ENCODE results near the gene THBS3.

The THBS3 gene

DNA sequence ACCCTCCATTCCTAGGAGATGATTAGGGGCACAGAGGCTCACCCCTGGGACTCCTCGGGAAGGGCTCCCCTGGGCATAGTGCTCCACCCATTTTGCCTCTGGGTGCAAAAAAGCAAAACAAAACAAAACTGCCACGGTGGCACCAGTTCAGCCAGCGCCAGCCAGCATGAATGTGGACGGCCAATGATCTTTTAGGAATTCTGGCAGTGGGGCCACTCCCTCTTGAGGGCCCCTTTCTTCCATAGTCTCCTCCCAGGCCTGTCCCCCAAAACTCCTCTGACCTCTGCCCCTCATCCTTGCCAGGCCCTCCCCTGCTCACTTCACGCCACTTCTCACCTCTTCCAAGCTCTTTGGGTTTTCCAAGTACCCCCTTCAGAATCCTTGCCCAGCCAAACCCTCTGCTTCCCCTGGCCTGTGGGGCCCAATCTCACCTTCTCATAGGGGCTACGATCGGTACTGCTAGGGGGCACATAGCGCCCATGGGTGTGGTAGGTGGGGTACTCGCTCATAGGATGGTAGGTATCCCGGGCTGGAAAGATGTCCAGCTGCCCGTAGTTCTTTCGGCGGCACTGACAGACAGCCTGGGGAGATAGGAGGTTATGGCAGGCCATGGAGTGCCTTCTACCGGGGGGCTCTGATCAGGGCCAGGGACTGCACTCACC, 20.8 kb downstream of the THBS3 start:
- DNase-seq: no peak

DNA sequence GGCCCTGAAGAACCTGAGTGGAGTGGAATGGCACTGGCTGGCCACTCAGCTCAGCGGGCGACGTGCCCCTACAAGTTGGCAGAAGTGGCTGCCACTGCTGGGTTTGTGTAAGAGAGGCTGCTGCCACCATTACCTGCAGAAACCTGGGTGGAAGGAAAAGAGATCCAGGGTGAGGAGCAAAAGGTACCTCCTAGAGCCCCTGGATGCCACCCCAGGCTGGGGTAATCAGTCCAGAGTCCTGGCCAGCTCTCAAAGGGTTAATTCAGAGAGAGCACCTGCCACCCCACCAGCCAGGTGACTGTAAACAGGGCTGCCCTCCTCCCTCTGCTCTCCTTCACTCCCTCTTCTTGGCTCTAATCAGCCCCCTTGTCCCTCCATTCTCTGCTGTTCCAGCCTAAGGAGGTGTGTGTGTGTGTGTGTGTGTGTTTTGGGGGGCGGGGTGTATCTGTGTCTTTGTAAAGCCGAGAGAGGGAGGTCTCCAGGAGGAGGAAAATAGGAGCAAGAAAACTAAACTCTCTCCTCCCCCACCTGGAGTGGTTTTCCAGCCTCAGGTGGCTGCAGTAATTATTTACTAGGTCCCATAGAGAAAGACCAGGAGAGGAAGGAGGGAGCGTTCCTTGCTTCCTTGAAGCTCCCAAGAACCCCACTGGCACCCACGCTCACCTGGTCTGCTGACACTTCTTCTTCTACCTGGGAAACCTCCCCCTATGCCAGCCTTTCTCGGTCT, 21.5 kb downstream of the THBS3 start:
- no peak for DNase-seq

- DNase-seq: no peak
These were observed 22.0 kb downstream of the THBS3 start for GRCh38 chr1:155185783-155186066.

DNA sequence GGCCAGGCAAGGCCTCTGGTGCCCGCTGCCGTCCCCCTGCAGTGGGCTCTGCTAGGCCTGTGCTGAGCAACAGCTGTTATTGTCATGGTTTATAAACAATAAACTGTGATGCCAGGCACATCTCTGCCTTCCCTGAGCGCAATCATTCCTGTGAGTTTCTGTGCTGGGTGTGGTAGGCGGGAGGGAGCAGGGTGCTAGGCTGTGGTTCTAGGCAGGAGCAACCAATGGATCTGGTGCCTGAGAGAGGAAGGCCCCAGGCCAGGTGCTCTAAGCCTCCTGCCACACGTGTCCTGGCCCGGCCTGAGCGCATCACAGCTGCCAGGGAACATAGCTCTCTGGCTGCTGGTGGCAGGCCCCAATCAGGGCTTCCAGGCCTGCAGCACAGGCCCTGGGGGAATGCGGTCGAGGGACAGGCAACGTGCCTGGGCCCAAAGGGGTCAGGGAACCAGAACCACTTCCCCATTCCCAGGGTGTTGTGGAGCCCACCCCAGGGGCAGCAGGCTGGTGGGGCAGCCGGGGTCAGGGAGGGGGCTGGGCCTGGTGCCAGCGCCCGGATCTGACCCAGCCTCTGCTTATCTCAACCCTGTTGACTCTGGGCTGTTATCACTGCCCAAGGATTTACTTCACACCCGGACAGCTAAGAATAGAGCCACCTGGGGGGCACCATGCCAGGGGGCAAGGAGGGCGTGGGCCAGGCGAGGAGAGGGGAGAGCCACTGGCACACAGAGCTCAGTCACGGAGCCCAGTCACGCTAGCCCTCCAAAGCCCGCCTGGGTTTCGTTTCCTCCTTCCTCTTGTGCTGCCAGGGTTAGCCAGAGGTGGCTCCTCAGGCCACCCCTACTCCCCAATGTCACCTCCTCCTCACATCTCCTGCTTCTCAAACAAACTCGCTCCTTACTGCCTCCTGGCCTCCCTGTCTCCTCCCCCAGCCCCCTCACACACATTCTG, 22.6 kb downstream of the THBS3 start:
- no peak for DNase-seq

DNA sequence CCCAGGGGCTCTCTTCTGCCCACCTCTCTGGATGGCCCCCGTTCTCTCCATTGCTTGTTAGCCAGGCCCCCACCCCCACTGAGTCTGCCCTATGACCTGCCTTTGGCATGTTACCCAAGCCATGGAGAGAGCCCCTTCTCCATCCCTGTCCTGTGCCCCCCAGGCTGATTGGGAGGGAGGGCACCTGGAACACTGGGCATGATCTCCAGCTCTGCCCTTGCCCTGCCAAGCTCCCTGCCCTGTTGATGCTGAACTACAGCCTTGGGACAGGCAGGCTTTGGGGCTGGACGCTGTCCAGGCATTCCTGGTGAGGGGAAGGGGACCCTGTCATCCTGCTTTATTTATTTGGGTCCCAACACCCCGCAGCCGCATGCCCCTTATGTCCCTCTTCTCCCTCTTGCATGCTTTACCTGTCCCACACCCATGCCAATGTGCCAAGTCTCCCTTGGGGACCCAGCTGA, 23.3 kb downstream of the THBS3 start:
- DNase-seq: no peak

DNA sequence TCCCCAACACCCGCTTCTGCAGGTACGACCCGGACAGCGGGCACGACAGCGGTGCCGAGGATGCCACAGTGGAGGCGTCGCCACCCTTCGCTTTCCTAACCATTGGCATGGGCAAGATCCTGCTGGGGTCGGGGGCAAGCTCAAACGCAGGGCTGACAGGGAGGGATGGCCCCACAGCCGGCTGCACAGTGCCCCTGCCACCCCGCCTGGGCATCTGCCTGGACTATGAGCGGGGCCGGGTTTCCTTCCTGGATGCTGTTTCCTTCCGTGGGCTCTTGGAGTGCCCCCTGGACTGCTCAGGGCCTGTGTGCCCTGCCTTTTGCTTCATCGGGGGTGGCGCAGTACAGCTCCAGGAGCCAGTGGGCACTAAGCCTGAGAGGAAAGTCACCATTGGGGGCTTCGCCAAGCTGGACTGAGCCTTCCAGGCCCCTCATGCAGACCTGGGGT, 23.9 kb downstream of the THBS3 start:
- DNase-seq: no peak

DNA sequence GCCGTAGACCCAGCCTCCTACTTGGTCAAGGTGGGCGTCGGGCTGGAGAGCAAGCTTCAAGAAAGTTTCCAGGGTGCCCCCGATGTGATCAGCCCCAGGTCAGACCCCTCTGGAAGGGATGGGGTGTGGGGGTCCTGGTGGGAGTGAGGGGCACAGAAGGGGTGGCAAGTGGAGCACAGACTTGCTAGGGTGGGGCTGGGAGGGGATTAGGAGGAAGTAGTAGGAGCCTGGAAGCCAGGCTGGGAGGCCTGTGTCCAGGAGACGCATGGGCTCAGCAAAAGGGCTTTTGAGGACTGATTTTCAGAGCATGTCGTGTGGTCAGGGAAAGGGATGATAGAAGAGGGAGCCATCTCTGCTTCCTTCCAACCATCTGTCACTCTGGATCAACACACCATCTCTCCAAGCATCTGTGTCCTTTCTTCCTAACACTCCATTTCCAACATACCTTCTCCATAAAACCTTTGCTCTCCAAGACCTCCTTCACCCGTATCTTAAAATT, 25.6 kb downstream of the THBS3 start:
- DNase-seq: no peak

- no peak for DNase-seq
These were observed 26.2 kb downstream of the THBS3 start for GRCh38 chr1:155181371-155182051.

DNA sequence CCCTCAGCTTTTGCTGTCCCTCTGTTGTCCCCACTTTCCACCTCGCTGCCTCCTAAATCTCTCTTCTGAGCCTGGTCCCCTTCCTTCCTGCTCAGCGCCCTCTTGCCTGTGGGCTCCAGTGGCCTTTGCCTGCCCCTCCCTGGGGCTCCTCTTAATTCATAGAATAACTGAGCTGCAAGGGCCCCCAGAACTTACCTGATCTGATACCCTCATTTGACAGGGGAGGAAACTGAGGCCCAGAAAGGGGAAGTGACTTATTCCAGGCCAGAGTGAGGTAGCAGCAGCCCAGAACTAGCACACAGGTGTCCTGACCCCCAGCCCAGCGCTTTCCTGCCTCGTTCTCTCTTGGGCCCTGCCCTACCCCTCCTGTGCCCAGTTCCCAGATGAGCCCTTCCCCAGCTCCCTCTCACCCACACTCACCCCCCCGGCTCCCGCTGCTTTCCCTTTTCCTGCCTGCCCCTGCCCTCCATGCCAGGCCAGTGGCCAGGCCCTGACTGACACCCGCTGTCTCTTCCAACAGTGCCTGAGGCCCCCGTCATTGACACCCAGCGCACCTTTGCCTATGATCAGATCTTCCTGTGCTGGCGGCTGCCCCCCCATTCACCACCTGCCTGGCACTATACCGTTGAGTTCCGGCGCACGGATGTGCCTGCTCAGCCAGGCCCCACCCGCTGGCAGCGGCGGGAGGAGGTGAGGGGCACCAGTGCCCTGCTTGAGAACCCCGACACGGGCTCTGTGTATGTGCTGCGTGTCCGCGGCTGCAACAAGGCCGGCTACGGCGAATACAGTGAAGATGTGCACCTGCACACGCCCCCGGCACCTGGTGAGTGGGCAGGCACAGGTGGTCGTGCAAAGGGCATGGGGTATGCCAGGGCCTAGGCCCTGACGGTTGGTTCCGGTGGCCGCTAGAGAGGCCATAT, 28.3 kb downstream of the THBS3 start:
- DNase-seq: no peak

GRCh38 chr1:155178441-155179111, 29.1 kb downstream of the THBS3 start:
- DNase-seq: no peak

GRCh38 chr1:155177918-155178281, 29.8 kb downstream of the THBS3 start:
- DNase-seq: no peak

DNA sequence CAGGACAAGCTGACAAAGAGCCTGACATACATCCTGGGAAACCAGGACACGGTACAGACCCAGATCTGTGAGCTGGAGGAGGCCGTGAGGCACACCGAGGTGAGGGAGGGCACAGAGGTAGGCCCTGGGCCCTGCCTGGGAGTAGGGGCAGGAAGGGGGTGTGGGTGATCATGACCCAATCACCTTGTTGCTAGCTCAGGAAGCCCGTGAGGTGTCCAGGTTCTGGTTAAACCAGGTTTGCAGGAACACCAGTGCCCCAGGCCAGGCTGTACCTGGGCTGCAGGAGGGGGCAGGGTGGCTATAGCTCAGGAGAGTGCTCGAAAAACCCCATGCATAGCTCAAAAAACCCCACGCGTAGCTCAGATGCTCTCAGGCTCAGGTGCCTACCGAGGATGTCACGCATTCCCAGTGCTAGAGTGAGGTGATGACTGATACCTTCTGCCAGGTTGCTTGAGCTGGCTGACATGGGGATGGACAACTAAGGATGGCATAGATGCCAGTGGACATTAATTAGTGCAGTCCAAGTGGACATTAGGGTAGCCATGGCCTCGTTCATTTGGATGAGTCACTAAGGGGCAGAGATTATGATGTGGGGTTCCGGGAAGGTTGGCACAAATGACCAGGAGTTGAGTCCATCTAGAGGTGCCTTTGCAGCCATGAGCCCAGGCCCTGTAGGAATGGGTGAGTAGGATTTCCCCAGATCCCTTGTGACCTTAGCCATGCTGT, 30.3 kb downstream of the THBS3 start:
- DNase-seq: no peak

DNA sequence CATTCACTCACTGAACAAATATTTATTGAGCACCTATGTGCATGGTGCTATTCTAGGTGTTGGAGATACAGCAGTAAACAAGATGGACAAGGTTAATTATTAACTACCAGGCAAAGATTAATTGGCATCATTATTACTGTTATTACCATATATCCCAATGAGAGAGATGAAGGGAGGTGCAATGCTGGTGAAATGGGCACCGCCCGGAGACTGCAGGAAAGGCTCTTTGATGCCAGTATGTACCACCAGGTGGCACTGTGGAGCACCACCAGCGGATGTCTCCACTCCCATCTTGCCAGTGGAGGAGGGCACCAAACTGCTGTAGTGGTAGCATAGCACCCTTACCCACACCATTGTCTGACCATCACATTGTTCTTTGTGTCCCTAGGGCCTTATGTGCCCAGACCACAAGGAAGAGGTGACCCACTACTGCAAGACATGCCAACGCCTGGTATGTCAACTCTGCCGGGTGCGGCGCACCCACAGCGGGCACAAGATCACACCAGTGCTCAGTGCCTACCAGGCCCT, 31.1 kb downstream of the THBS3 start:
- peak; percentile 88 for DNase-seq

DNA sequence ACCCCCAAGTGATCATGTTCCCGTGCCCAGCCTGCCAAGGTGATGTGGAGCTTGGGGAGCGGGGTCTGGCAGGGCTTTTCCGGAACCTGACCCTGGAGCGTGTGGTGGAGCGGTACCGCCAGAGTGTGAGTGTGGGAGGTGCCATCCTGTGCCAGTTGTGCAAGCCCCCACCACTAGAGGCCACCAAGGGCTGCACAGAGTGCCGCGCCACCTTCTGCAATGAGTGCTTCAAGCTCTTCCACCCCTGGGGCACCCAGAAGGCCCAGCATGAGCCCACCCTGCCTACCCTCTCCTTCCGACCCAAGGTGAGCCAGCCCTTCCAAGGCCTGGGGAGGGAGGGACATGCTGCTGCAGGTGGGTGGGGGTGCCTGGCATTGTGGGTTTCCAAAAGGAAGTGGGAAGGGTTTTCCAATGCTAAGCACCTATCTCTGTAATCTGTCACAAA, 31.7 kb downstream of the THBS3 start:
- DNase-seq: peak; percentile 34

DNA sequence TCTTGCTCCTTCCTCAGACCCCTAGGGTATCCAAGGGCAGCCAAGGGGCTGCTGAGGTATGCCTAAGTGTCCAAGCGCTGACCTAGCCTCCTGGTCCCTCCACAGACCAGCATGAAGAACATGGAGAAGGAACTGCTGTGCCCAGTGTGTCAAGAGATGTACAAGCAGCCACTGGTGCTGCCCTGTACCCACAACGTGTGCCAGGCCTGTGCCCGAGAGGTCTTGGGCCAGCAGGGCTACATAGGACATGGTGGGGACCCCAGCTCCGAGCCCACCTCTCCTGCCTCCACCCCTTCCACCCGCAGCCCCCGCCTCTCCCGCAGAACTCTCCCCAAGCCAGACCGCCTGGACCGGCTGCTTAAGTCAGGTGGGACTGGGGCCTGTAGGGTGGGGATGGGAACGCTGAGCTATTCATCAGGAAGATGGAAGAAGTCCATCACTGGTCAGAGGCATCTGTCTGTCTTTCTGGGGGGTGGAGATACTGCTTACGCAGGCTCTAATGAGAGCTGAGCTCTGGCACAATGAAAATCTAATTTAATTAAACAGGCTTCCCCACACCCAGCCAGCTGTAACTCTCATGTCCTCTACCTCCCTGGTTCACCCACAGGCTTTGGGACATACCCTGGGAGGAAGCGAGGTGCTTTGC, 32.3 kb downstream of the THBS3 start:
- DNase-seq: no peak

- peak; percentile 57 for DNase-seq
These were observed 33.1 kb downstream of the THBS3 start for GRCh38 chr1:155174324-155175280.

DNA sequence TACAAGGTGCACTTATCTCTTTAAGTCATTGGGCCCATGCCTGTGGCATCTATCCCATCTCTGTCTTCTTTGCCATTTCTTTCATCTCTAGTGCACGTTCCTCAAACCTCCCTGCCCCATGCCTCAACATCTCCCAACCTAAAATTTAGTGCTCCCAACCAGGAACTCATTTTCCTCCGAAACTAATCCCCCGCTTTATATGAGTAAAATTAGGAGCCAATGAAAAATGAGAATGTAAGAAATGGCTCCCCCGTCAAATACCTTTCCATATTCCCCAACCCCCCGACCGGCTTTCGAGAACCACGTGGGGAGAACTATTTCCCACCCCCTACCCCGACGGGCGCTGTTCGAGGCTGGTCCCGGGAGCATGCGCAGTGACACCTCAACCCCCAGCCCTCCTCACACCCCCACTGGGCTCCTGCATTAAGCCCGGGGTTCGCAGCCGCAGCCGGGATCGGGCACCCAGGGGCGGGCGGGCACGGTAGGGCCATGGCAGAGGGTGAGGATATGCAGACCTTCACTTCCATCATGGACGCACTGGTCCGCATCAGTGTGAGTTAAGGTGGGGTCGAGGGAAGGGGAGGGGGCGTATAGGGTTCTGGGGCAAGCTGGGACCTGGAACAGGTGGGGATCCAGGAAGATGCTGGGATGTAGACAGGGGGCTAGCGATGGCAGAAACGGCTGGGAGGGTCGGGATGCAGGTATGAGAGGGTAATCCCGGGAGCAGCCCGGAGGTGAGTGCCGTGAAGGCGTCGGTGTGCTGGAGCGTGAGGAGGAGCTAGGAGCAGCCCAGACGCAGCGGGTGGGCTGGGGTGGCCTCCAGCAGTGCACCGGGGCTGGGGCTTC, 34.0 kb downstream of the THBS3 start, which contains the start of gene TRIM46:
TRIM46 (plus strand) TSS at position 372 of the 846 bp plus-strand sequence; CDS start at position 490, 118 bp downstream.
- peak; percentile 84 for DNase-seq
